IgD-negative memory B cell (primary cell): ENCODE results near the gene GPN1. TPM values are rescaled to one million over a fixed set of nuclear protein-coding genes. Genes with fewer than 3 reads are reported as not detected.
"Not testable (repeated sequence)": the region's sequence is repeated elsewhere in the genome, so short reads cannot be mapped to it uniquely, and the experiment has no call there.

Experiments
- H3K27ac Mint-ChIP-seq, 3 donors: one replicate each; pipeline ENCODE4 v1.8.0; 2020 to 2022; ENCODE audit warnings: mild to moderate bottlenecking in 3 of 3, mixed read lengths in 3 of 3, moderate library complexity in 1 of 3
- H3K27me3 Mint-ChIP-seq: one replicate; pipeline ENCODE4 v1.8.0; 2021; ENCODE audit warnings: mixed read lengths
- H3K36me3 Mint-ChIP-seq: one replicate; pipeline ENCODE4 v1.8.0; 2020; ENCODE audit warnings: mild to moderate bottlenecking, mixed read lengths
- H3K4me1 Mint-ChIP-seq, 3 donors: one replicate each; pipeline ENCODE4 v1.8.0; 2020 to 2022; ENCODE audit warnings: mixed read lengths in 3 of 3, mild to moderate bottlenecking in 1 of 3
- H3K4me3 Mint-ChIP-seq, 4 donors: one replicate each; pipeline ENCODE4 v1.8.0; 2020 to 2022; ENCODE audit warnings: mild to moderate bottlenecking in 4 of 4, mixed read lengths in 4 of 4, moderate library complexity in 3 of 4
- H3K9me3 Mint-ChIP-seq, 3 donors: one replicate each; pipeline ENCODE4 v1.8.0; 2020 to 2021; ENCODE audit warnings: mixed read lengths in 3 of 3, mild to moderate bottlenecking in 1 of 3
- polyA plus RNA-seq: library from polyadenylated mRNA; unstranded; fragments of 300-500 nt; fragmentation: Illumina TruSeq; gene quantifications from one replicate; pipeline ENCODE4 v1.2.3, GENCODE V29; 2021

Gene GPN1
- polyA plus RNA-seq, 1 donor from 2014 or later: 46.4 TPM

DNA sequence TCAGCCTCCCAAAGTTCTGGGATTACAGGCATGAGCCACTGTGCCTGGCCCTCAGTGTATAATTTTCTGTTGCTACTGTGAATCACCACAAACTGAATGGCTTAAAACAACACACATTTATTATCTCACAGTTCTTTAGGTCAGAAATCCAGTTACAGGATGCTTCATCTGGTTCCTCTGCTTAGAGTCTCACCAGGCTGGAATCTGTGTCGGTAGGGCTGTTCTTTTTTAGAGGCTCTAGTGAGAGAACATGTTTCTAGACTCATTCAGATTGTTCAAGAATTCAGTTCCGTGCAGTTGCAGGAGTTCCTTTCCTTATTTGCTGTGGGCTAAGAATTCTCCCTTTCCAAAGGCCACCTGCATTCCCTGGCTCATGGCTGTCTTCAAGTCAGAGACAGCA, 22.2 kb upstream of the GPN1 start:
- peaks cover 3% of the 10 kb centered on the region for H3K36me3 Mint-ChIP-seq

DNA sequence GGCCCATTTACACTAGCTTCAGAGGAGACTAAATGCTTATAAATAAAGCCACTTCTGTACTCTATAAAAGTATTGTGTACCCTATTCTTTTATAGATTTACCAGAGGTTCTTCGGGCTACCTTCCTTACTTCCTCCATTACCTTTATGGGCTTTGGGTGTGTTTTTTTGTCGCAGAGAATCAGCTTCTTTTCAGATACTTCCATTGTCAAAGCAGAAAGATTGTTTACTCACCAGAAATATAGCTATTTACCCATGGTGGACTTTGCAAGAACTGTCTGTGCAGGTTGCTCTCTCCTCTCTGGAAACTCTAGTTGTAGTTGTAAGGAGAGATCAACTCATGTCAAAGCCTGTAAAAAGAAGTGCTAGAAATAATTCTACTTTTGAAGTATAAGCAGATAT, 14.9 kb upstream of the GPN1 start:
- no peaks in the 10 kb centered on the region for H3K27me3 Mint-ChIP-seq
- H3K27ac Mint-ChIP-seq: no peak overlapping the region
- H3K4me3 Mint-ChIP-seq: no peak overlapping the region
- H3K4me1 Mint-ChIP-seq: no peaks in the 10 kb centered on the region
- H3K9me3 Mint-ChIP-seq: no peaks in the 10 kb centered on the region
- H3K36me3 Mint-ChIP-seq: peaks cover 7% of the 10 kb centered on the region

More for the DNA sequence above, 22.2 kb upstream of the GPN1 start:
- Mint-ChIP-seq H3K4me3 (no peak overlapping the region), H3K27ac (no peak overlapping the region), H3K27me3 (no peaks in the 10 kb centered on the region), H3K9me3 (no peaks in the 10 kb centered on the region), H3K4me1 (peaks cover 0 to 3% (median 3%) of the 10 kb centered on the region in 3 donors)

DNA sequence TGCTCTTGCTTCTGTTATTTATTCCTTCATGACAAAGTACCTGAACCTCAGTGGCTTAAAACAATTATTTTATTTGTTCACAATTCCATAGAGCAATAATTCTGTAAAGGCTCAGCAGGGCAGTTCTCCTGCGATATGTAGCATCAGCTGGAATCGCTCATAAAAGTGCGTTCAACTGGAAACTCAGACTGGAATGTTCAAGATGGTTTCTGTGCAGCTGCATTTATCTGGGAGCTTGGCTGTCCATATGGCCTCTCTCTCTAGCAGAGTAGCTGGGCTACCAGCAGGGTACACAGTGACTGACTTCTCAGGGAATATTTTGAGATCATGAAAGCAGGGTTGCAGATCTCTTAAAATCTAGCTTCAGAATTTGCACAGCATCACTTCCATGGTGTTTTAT, 13.5 kb upstream of the GPN1 start:
- H3K27ac Mint-ChIP-seq: no peak overlapping the region
- no peaks in the 10 kb centered on the region for H3K27me3 Mint-ChIP-seq
- no peak overlapping the region for H3K4me3 Mint-ChIP-seq
- H3K9me3 Mint-ChIP-seq: no peaks in the 10 kb centered on the region
- no peaks in the 10 kb centered on the region for H3K4me1 Mint-ChIP-seq
- peaks cover 7% of the 10 kb centered on the region for H3K36me3 Mint-ChIP-seq

DNA sequence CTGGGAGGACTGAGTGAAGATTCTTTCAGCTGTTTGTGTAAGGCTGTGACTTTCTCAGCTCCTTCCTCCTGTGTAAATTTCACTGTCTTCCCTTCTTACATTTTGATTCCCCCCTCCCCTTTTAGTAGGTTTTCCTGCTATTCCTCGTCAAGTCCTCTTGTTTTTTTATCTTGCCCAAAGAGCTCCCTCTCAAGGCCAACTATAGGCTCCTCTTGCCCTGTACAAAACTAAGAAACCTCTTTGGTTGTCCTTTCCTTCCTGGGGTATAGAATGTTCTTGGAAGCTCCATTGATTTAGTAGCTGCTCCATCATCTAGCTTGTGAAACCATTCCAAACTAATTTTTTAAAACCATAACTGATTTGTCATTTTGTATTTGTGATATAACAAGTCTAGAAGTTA, 7.3 kb upstream of the GPN1 start:
- H3K27ac Mint-ChIP-seq: no peak overlapping the region
- no peak overlapping the region for H3K4me3 Mint-ChIP-seq
- peaks cover 8% of the 10 kb centered on the region for H3K36me3 Mint-ChIP-seq
- H3K9me3 Mint-ChIP-seq: no peaks in the 10 kb centered on the region
- H3K27me3 Mint-ChIP-seq: no peaks in the 10 kb centered on the region
- no peaks in the 10 kb centered on the region for H3K4me1 Mint-ChIP-seq

DNA sequence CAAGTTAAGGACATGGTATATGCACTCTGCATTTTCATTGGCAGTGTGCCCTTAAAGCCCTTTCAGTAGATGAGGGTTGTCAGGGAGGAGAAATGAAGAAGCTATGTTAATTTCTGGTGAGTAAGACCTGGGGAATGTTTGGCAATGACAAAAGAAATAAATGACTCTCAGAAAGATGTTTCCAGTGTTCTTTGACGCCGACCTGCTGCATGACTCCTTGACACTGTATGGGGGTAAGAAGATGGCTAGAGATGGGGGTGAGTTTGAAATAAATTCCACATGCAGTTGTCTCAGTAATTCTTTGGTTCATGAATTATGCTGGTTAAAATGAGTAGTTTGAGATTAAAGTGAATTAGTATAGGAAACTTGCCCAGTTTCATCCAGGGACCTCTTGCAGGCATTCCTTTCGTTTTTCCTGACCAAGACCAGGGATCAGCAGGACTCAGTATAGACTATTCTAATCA, 5.9 kb upstream of the GPN1 start:
- Mint-ChIP-seq H3K9me3 (no peaks in the 10 kb centered on the region), H3K27me3 (no peaks in the 10 kb centered on the region), H3K4me1 (peaks cover 0 to 4% (median 0%) of the 10 kb centered on the region in 3 donors), H3K4me3 (peak overlapping the region in 1 of 4 donors; percentile 53), H3K27ac (no peak overlapping the region), H3K36me3 (peaks cover 5% of the 10 kb centered on the region)

DNA sequence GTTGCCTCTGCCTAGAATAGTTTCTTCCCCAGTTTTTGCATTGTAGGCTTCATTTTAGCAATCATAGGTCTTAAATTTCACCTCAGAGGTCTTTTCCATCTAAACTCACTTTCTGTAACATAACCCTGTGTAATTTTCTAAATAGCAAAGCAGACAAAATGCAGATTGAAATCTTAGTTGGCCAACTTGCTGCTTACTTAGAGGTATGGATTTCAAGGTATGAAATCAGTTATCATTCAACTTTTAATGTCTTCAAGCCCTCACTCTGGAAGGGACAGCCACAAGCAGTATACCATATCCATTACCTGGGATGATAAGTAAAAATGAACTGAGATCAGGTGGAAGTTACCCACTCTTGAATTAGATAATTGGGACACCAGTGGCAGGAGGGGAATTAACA, 3.9 kb upstream of the GPN1 start:
- Mint-ChIP-seq H3K36me3 (peaks cover 3% of the 10 kb centered on the region), H3K27ac (peak overlapping the region in 1 of 3 donors; percentile 48), H3K4me1 (peaks cover 0 to 7% (median 0%) of the 10 kb centered on the region in 3 donors), H3K4me3 (no peak overlapping the region), H3K27me3 (no peaks in the 10 kb centered on the region), H3K9me3 (no peaks in the 10 kb centered on the region)

DNA sequence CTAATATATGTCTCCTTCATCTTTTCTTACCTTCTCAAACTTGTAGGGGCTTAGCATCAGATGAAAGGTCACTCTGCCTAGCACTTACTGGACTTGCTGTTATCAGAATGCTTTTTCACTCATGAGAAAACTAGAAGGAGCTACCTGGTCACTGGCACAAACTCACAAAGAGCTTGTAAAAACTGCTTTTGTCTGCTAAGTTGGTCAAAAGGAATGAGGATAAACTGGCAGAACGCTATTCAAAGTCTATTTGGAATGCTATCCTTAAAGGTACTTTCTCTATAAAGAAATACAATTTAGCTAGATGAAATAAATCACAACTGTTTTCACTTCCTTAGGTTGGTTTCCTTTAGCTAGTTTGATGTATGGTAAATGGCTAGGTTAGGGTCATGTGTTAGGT, 2.5 kb upstream of the GPN1 start:
- H3K4me3 Mint-ChIP-seq, H3K4me1 Mint-ChIP-seq, H3K9me3 Mint-ChIP-seq, H3K27me3 Mint-ChIP-seq, H3K36me3 Mint-ChIP-seq, H3K27ac Mint-ChIP-seq: not testable (repeated sequence)

DNA sequence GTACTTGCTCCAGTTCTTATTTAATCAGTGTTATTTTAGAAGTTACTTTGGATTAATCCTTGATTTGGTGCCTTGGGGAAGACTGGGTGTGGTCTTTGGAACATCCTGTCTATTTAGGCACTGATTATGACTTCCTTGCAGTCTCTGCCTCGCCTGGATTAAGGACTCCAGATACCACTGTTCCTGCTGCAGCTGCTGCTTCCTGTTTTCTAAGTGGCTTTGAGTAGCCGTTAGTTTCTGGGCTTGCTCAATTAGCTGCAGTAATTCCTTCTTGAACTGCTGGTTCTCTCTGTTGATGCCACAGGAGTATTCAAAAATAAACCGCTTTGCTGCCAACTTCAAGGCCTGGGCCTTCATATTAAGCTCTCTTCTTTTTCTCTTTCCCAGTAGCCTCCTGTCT, 1.9 kb upstream of the GPN1 start:
- not testable (repeated sequence) for H3K9me3 Mint-ChIP-seq, H3K4me3 Mint-ChIP-seq, H3K27me3 Mint-ChIP-seq, H3K36me3 Mint-ChIP-seq
- H3K27ac Mint-ChIP-seq: peak overlapping the region in 1 of 3 donors; percentile 87
- peaks cover 0 to 12% (median 2%) of the 10 kb centered on the region in 3 donors for H3K4me1 Mint-ChIP-seq

DNA sequence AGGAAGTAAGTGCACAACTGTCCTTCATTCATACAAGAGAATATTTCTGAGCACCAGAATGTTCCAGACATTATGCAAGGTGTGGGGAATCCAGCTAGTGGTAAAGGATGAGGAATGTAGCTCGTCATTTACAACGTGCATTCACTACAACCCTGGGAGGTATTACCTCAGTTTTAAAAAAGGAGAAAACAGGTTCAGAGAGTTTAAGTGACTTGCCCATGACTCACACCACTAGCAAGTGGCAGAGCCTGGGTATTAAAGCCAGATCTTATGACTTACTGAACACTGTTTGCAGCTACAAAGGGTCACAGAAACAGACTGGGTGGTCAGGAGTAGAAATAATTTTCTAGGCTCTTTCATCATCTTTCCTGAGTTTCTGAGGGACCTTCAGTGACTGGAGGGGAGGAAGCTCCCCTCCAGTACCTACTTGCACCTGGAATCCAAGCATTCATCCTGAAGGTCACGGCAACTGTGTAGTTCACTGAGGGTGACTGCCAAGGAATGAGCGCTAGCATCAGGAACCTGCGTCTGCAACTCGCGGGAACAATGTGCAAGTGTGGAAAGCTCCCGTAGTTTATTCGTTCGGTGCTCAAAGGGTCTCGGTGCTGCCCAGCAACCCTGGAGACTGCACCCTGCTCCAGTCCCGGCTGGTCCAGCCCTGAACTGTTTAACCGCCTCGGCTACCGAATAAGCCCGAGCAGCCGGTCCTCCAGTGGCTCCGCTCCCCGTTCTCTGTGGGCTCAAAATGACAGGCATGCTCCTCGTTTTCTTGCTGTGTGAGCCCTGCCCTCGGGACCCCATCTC, 685 bp upstream of the GPN1 start:
- Mint-ChIP-seq H3K9me3 (no peaks in the 10 kb centered on the region), H3K4me1 (peaks cover 0 to 13% (median 2%) of the 10 kb centered on the region in 3 donors), H3K27ac (peak overlapping the region in 1 of 3 donors; percentile 16), H3K4me3 (peak overlapping the region in 1 of 4 donors; percentile 43), H3K36me3 (no peaks in the 10 kb centered on the region), H3K27me3 (no peaks in the 10 kb centered on the region)

DNA sequence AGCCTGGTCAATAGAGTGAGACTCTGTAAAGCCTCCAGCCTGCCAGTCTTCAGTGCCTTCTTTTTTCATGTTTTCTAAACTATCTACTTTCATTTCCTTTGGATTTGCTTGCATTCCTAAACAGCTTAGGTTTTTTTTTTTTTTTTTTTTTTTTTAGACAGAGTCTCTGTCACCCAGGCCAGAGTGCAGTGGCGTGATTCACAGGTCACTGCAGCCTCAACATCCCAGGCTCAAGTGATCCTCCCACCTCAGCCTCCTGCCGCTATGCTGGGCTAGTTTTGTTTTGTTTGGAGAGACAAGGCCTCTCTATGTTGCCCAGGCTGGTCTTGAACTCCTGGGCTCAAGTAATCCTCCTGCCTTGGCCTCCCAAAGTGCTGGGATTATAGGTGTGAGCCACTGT, 1.4 kb downstream of the GPN1 start:
- Mint-ChIP-seq H3K4me1 (peaks cover 0 to 13% (median 4%) of the 10 kb centered on the region in 3 donors), H3K4me3 (peak overlapping the region in 2 of 4 donors; percentile 39 to 75)
- H3K27me3 Mint-ChIP-seq, H3K36me3 Mint-ChIP-seq, H3K27ac Mint-ChIP-seq, H3K9me3 Mint-ChIP-seq: not testable (repeated sequence)

DNA sequence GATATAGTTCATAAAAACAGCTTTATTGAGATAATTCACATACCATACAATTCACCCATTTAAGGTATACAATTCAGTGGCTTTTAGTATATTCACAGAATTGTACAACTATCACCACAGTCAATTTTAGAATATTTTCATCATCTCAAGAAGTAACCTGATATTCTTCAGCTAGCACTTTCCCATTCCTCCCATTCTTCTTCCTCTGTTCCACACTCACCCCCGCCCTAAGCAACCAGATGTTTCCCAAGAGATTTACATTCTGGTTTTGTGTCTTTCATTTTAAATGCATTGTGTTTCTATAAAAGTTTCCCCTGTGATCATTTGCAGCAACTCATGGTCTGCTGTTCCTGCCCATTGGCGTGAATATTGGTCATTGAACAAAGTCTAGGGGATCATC, 5.4 kb downstream of the GPN1 start:
- Mint-ChIP-seq H3K9me3 (no peaks in the 10 kb centered on the region), H3K4me1 (peaks cover 0 to 7% (median 4%) of the 10 kb centered on the region in 3 donors), H3K27me3 (no peaks in the 10 kb centered on the region), H3K4me3 (no peak overlapping the region), H3K36me3 (peaks cover 4% of the 10 kb centered on the region), H3K27ac (no peak overlapping the region)

DNA sequence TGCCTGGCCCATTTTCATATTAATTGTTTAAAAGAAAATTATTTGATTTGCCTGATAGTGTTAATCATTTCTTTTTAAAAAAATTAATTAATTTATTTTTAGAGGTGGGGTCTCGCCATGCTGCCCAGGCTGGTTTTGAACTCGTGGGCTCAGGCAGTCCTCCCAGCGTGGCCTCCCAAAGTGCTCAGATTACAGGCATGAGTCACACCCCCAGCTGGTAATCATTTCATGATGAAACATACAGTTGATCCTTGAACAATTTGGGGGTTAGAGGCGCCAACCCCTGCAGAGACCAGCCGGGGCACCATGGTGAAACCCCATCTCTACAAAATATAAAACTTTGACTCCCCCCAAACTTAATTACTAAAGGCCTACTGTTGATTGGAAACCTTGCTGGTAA, 7.9 kb downstream of the GPN1 start:
- H3K9me3 Mint-ChIP-seq: no peaks in the 10 kb centered on the region
- no peak overlapping the region for H3K4me3 Mint-ChIP-seq
- H3K4me1 Mint-ChIP-seq: peaks cover 0 to 2% (median 1%) of the 10 kb centered on the region in 3 donors
- no peaks in the 10 kb centered on the region for H3K27me3 Mint-ChIP-seq
- peaks cover 9% of the 10 kb centered on the region for H3K36me3 Mint-ChIP-seq
- no peak overlapping the region for H3K27ac Mint-ChIP-seq

DNA sequence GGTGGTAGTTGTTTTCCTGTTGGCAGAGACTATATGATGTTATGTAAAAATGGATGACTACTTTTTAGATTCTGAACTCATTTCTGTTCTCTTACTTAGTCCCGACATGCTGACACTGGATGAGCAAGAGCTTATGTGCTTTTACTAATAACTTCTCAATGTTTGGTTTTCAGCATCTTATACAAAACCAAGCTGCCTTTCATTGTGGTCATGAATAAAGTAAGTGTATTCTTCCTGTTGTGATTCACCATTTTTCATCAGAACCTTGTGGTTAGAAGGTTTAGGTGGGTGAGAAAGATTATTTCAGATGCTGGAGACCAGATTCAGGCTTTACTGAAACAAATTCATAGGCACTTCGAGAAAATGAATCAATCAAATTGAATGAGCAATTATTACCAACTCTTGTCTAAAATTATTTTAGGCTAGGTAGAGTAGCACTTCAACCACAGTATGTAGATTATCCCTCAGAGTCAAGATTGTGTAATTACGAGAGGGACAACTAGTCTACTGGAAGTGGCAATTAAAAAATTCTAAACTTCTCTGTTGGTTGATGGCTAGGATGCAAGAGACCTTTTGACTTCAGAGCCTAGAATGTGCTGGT, 9.3 kb downstream of the GPN1 start:
- H3K36me3 Mint-ChIP-seq: peaks cover 13% of the 10 kb centered on the region
- no peaks in the 10 kb centered on the region for H3K9me3 Mint-ChIP-seq
- peaks cover 0 to 2% (median 0%) of the 10 kb centered on the region in 3 donors for H3K4me1 Mint-ChIP-seq
- H3K27me3 Mint-ChIP-seq: no peaks in the 10 kb centered on the region
- no peak overlapping the region for H3K4me3 Mint-ChIP-seq
- no peak overlapping the region for H3K27ac Mint-ChIP-seq

DNA sequence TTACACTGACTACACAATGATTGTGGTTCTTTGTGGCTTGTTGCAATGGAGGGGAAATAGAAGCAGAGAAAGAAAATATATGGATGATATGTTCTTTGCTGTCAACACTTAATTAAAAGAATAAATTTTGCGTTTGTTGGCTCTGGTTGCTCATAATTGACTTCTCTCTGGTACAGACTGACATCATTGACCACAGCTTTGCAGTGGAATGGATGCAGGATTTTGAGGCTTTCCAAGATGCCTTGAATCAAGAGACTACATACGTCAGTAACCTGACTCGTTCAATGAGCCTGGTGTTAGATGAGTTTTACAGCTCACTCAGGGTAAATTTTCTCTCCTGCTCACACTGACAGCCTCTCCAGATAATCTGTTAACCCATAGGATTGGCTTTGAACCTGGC, 9.9 kb downstream of the GPN1 start:
- no peak overlapping the region for H3K4me3 Mint-ChIP-seq
- no peak overlapping the region for H3K27ac Mint-ChIP-seq
- no peaks in the 10 kb centered on the region for H3K27me3 Mint-ChIP-seq
- H3K36me3 Mint-ChIP-seq: peaks cover 13% of the 10 kb centered on the region
- H3K9me3 Mint-ChIP-seq: no peaks in the 10 kb centered on the region
- peaks cover 0 to 2% (median 0%) of the 10 kb centered on the region in 3 donors for H3K4me1 Mint-ChIP-seq

DNA sequence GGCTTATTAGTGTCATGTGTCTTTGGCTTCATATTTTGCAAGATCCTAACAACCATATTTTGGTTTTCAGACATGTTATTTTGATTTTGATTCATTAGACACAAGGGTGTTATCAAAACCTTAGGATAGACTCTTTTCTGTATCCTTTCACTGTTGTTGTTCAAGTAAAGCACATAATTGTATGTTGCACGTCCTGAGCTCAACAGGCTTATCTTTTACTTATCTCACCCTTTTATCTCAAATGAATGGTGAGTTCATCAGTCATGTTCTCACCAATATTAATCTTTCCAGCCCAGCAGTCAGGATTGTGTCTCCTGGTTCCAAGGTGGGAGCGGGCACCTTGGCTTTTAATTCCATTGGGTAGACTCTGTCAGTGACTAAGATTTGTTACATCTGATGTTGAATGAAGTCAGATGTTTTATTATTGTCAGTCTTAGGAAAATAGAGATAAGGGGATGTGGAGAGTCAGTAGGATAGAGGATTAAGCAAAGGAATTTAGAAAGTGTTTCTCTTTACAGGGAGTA, 11.9 kb downstream of the GPN1 start:
- no peak overlapping the region for H3K4me3 Mint-ChIP-seq
- no peaks in the 10 kb centered on the region for H3K27me3 Mint-ChIP-seq
- no peaks in the 10 kb centered on the region for H3K4me1 Mint-ChIP-seq
- H3K36me3 Mint-ChIP-seq: peaks cover 11% of the 10 kb centered on the region
- peak overlapping the region in 1 of 3 donors; percentile 61 for H3K27ac Mint-ChIP-seq
- no peaks in the 10 kb centered on the region for H3K9me3 Mint-ChIP-seq

DNA sequence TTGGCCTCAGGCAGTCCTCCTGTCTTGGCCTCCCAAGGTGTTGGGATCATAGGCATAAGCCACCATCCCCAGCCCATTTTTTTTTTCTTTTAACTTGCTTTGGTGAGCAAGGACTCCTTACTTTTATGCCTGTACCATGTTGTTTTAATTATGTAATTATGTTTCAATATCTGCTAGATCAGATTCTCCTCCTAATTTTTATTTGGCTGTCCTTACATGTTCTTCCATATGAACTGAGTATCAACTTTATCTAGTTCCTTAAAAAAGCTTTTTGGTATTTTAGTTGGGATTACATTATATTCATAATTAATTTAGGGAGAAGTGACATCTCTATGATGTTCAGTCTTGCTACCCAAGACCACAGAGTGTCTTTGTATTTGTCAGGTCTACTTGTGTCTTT, 16.3 kb downstream of the GPN1 start:
- no peaks in the 10 kb centered on the region for H3K9me3 Mint-ChIP-seq
- H3K27ac Mint-ChIP-seq: no peak overlapping the region
- peaks cover 0 to 3% (median 0%) of the 10 kb centered on the region in 3 donors for H3K4me1 Mint-ChIP-seq
- peaks cover 9% of the 10 kb centered on the region for H3K36me3 Mint-ChIP-seq
- H3K4me3 Mint-ChIP-seq: no peak overlapping the region
- no peaks in the 10 kb centered on the region for H3K27me3 Mint-ChIP-seq
